Activated gamma-delta T cell treated with Interleukin-2 at 50 U/mL for 16 hours (primary cell): ENCODE measurements around the gene ZBTB8B.

Experiments used
- DNase-seq: peaks from one replicate; pipeline ENCODE4 v3.0.0-alpha.2; 2020

The ZBTB8B gene

GRCh38 chr1:32509939-32510338, 45.1 kb downstream of the ZBTB8B start:
- no peak for DNase-seq
